HG03432 (cell line): ENCODE measurements around the gene ZFAND2A.
A peak's percentile ranks its signal among the peaks of the same experiment; 100 is the strongest.
"Not testable (repeated sequence)": the region's sequence is repeated elsewhere in the genome, so short reads cannot be mapped to it uniquely, and the experiment has no call there.

Source experiments
- ATAC-seq: cut with Tn5 transposase; IDR thresholded peaks from one replicate; pipeline ENCODE4 v1.9.1; 2021; ENCODE audit warnings: mild to moderate bottlenecking, moderate library complexity; ENCODE audit not compliant: unreplicated experiment

The ZFAND2A gene, protein sequence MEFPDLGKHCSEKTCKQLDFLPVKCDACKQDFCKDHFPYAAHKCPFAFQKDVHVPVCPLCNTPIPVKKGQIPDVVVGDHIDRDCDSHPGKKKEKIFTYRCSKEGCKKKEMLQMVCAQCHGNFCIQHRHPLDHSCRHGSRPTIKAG

GRCh38 chr7:1159891-1160669 lies at the start of gene ZFAND2A:
Gene ZFAND2A (minus strand): TSS chr7:1160196. CDS start chr7:1158212, 1,984 bp downstream.
- peak; percentile 95 for ATAC-seq

GRCh38 chr7:1209097-1209496 lies 49.1 kb upstream of the ZFAND2A start:
- no peak for ATAC-seq

- not testable (repeated sequence) for ATAC-seq
These were observed 45.7 kb upstream of the ZFAND2A start for GRCh38 chr7:1205742-1206141.

DNA sequence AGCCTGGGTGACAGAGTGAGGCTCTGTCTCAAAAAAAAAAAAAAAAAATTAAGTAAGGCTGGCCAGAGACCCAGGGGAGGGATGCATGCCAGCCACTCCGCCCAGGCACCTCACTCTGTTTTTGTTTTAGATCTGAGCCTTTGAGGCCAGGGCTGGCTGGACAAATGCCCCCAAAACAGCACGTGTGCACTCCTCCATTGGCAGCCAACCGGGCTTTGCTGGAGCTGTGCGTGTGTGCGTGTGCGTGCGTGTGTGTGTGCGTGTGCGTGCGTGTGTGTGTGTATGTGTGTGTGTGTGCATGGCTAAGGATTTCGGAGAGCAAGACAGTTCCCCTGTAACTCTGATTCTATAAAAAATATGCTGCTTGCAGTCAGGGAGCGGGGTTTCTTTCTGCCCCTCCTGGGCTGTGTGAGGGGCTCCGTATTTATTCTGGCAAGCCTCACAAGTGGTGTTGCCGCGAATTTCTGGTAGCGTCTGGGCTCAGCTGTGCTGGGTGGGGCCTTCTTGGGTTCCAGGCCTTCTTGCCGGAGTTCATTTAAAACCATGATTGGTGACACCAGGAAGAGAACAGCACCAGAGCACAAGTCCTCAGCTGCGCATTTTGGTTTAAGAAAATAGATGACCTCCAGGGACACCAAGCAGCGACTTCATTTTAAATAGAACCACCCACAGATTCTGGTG lies 44.6 kb upstream of the ZFAND2A start:
- ATAC-seq, result no peak

DNA sequence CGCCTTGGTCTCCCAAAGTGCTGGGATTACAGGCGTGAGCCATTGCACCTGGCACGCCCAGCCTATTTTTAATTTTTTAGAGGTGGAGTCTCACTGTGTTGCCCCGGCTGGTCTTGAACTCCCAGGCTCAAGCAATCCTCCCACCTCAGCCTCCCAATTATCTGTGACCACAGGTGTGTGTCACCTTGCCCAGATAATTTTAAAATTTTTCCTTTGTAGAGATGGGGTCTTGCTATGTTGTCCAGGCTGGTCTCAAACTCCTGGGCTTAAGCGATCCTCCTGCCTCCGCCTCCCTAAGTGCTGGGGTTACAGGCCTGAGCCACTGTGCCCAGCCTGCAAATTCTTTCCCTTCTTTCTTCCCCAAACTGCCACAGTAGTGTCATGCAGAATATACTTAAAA lies 42.9 kb upstream of the ZFAND2A start:
- ATAC-seq, result not testable (repeated sequence)

DNA sequence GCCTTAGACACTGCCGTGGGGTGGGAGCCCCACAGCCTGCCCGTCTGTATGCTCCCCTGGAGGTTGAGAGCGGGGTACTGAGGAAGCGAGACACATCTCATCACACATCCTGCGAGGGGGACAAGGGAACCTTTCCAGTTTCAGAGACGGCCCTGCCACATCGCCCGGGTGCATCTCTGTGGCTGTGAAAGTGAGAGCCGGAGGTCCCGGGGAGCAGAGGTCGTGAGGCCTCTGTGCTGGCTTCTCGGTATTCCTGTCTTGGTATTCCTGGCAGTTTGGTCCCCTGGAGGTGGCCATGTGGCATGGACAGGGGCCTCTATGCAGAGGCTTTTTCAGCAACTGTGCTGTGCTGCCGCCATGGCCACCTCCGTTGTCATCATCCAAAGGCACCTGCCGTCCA lies 41.9 kb upstream of the ZFAND2A start:
- no peak for ATAC-seq

DNA sequence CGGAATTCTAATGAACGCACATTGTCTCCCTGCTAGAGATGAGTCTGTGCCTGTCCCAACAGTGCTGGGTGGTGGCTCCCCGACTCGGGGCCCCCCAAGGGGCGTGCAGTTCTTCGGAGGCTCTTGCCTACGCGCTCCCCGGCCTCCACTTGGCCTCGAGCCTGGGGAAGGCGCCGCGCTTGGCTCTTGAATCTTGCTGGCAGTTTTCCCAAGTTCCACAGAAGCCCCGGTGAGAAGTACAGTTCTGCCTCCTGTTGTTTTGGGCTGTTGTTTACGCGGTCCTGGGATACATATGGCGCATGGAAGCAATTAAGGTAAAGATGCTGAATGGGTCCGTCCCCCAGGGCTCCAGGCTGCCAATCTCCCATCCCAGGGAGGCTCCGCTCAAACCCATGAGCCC lies 40.0 kb upstream of the ZFAND2A start:
- no peak for ATAC-seq

DNA sequence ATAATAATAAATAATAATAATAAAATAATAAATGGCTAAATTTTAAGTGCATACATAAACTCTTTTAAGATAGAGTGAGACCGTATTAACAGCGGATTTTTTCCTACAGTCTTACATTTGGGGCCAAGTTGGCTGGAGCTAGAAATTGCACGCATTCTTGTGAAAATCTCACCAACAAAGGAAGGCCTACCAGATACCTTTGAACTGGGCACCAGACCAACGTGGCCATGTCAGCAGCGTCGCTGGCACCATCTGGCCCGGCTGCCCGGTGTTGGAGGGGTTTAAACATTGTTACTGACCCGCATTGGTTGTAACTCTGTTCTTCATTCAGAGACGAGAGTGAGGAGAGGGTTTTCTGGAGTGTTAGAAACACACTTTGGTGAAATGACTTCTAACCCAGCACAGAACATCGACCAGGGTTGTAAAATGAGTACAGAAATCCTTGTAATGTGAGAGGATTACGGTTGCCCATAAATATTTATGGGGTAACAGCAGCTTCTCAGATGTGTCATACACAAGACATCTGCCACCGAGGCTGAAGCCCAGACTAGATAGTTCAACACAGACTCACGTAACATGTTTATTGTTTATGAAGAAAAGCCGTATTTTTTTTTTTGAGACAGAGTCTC lies 38.1 kb upstream of the ZFAND2A start:
- ATAC-seq, result no peak

DNA sequence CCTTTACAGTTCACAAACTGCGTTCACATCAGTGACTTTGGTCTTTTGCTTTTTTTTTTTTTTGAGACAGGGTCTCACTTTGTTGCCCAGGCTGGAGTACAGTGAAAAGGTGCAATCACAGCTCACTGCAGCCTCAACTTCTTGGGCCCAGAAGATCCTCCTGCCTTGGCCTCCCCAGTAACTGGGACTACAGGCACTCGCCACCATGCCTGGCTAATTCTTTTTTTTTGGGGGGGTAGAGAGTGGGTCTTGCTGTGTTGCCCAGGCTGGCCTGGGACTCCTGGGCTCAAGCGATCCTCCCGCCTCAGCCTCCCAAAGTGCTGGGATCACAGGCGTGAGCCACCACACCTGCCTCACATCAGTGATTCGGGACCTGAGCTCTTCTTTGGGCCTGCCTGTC lies 37.0 kb upstream of the ZFAND2A start:
- ATAC-seq, result no peak

DNA sequence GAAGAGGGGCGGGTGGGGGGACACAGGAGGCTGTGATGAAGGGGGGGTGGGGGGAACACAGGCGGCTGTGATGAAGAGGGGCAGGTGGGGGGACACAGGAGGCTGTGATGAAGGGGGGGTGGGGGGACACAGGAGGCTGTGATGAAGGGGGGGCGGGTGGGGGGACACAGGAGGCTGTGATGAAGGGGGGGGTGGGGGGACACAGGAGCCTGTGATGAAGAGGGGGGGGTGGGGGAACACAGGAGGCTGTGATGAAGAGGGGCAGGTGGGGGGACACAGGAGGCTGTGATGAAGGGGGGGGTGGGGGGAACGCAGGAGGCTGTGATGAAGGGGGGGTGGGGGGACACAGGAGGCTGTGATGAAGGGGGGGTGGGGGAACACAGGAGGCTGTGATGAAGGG lies 36.4 kb upstream of the ZFAND2A start:
- not testable (repeated sequence) for ATAC-seq

GRCh38 chr7:1193593-1194424 lies 33.8 kb upstream of the ZFAND2A start:
- no peak for ATAC-seq

- no peak for ATAC-seq
These were observed 32.2 kb upstream of the ZFAND2A start for GRCh38 chr7:1192171-1192676.

DNA sequence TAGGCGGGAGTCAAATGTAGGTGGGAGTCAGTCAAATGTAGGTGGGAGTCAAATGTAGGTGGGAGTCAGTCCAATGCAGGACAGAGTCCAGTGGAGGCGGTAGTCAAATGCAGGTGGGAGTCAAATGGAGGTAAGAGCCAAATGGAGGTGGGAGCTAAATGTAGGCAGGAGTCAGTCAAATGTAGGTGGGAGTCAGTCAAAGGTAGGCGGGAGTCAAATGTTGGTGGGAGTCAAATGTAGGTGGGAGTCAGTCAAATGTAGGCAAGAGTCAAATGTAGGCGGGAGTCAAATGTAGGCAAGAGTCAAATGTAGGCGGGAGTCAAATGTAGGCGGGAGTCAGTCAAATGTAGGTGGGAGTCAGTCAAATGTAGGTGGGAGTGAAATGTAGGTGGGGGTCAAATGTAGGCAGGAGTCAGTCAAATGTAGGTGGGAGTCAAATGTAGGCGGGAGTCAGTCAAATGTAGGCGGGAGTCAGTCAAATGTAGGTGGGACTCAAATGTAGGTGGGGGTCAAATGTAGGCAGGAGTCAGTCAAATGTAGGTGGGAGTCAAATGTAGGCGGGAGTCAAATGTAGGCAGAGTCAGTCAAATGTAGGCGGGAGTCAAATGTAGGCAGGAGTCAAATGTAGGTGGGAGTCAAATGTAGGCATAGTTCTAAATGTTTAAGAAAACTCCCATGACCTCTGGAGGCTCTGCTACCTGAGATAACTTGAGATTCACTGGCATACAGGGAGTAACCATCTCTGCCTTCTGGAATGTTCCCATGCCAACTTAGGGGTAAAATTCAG lies 30.2 kb upstream of the ZFAND2A start:
- ATAC-seq, result no peak

GRCh38 chr7:1188720-1189294 lies 28.8 kb upstream of the ZFAND2A start:
- no peak for ATAC-seq

GRCh38 chr7:1187127-1187526 lies 27.1 kb upstream of the ZFAND2A start:
- no peak for ATAC-seq

GRCh38 chr7:1181640-1182039 lies 21.6 kb upstream of the ZFAND2A start:
- ATAC-seq, result no peak

GRCh38 chr7:1181031-1181430 lies 21.0 kb upstream of the ZFAND2A start:
- ATAC-seq, result no peak

DNA sequence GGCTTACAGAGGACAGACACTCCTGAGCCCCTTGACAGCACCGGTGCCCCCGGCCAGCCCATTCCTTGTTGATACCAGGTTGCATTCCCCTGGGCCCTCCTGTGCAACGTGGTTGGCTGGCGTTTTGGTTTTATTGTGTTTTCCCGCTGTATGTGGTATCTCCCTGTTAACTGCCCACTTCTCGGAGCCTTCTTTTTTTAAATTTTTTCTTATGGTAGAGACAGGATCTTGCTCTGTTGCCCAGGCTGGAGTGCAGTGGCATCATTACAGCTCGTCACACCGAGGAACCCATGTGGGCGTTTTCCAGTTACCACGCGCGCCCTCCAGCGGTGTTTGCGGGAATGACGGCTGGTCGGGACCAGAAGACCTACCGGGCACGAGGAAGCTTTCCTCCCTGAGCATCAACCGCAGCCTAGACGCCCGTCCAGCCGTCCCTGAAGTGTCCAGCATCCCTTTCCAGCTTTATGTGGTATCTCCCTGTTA lies 16.9 kb upstream of the ZFAND2A start:
- ATAC-seq, result no peak
